ENCODE data around the gene NIPSNAP3A.

DNA sequence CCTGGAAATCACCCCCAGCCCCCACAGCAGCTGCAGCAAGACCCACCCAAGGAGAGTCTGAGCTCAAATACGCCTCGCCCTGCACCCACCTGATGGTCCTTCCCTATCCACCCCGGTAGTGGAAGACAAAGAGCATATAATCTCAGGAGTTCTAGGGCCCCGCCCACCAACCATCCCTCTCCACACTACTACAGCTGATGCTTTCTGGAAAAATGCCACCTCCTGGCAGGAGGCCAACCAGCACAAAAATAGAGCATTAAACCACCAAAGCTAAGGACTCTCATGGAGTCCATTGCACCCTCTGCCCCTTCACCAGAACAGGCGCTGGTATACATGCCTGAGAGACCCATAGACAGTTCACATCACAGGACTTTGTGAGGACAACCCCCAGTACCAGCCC, 22.5 kb upstream of the NIPSNAP3A start:
- TF ChIP-seq, protein P1, sequence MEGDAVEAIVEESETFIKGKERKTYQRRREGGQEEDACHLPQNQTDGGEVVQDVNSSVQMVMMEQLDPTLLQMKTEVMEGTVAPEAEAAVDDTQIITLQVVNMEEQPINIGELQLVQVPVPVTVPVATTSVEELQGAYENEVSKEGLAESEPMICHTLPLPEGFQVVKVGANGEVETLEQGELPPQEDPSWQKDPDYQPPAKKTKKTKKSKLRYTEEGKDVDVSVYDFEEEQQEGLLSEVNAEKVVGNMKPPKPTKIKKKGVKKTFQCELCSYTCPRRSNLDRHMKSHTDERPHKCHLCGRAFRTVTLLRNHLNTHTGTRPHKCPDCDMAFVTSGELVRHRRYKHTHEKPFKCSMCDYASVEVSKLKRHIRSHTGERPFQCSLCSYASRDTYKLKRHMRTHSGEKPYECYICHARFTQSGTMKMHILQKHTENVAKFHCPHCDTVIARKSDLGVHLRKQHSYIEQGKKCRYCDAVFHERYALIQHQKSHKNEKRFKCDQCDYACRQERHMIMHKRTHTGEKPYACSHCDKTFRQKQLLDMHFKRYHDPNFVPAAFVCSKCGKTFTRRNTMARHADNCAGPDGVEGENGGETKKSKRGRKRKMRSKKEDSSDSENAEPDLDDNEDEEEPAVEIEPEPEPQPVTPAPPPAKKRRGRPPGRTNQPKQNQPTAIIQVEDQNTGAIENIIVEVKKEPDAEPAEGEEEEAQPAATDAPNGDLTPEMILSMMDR (conservative IDR thresholded peaks at IDR 0.05 in 1 of 2, IDR thresholded peaks at IDR 0.05 in 1 of 2; ENCODE audit: extremely low read depth in 1 of 2, insufficient read depth in 1 of 2, low read depth in 1 of 2, low read length in 2 of 2): no peak
- TF ChIP-seq EZH2 (IDR thresholded peaks at IDR 0.05; ENCODE audit: borderline replicate concordance, low read length): no peak

All from mammary epithelial cell (primary cell).